ENCODE measurements around the gene NELFA.

DNA sequence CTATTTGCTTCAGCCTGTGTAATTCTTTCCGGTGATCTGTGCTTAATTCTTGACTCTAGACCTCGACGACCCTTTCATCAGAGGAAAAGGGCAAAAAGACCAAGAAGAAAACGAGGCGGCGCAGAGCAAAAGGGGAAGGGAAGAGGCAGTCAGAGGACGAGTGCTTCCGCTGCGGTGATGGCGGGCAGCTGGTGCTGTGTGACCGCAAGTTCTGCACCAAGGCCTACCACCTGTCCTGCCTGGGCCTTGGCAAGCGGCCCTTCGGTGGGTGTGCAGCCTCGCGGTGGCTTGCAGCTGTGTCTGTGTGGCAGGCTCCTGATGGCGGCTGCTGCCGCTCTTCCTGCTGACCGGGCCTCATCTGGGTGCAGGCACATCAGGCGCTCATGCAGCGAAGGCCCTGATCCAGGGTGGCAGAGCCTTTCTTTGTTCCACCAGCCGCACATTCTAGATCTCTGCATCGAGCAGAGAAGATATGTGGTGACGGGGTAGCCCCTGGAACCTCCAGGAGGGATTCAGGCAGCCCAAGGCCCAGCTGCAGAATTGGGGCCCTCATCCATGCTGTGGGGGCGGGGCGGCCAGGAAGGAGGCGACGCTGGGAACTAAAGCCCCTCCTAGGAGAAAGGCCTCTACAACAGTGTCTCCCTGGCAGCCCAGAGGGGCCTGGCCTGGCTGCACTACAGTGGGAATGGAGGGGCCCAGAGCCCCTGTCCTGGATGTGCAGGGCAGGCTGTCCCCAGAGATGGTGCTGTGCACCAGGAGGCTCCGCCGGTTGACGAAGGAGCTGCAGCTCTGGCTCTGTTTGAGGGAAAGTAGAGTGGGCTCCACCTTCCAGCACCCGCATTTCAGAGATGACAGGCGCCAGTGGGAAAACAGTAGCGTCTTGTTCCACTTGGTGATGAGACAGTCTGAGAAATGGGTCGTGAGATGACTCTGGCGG, 32.1 kb downstream of the NELFA start:
- TF ChIP-seq CTCF (IDR thresholded peaks at IDR 0.05; ENCODE audit: low read depth, low read length) (no peak), EZH2phosphoT487 (IDR thresholded peaks at IDR 0.05; ENCODE audit: low read depth) (no peak)

Measured in OCI-LY3 (cell line).